Measurements from ENCODE around the gene MRPS30.

Gene MRPS30

DNA sequence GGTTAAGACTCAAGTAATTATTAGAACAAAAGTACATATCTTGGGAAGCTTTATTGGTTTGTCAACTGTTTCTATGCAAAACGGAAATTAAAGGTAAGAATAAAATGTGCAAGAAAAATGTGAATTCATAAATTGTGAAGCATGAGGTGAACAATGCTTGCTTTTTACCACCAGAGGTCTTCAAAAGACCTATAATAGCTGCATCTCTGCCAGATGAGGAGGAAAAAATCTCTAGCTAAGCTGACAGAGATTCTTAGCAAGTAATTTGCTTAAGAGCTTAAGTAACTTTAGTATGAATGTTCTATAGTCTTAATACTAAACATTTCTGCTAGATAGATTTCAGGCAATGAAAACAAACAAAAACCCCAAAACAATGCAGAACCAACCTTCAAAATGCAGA is 54.1 kb downstream of the MRPS30 start:
- DNase-seq, result no peak
- Histone ChIP-seq H3K9me3 (no peaks in the 10 kb centered on the region), H3K27me3 (no peaks in the 10 kb centered on the region), H3K36me3 (no peaks in the 10 kb centered on the region), H3K4me3 (no peak overlapping the region), H3K4me1 (no peaks in the 10 kb centered on the region), H3K27ac (no peak overlapping the region)
- intact Hi-C loops (cut with DNase I; ENCODE audit: low total_unique reads), result no loop called here
- TF ChIP-seq, protein P1, sequence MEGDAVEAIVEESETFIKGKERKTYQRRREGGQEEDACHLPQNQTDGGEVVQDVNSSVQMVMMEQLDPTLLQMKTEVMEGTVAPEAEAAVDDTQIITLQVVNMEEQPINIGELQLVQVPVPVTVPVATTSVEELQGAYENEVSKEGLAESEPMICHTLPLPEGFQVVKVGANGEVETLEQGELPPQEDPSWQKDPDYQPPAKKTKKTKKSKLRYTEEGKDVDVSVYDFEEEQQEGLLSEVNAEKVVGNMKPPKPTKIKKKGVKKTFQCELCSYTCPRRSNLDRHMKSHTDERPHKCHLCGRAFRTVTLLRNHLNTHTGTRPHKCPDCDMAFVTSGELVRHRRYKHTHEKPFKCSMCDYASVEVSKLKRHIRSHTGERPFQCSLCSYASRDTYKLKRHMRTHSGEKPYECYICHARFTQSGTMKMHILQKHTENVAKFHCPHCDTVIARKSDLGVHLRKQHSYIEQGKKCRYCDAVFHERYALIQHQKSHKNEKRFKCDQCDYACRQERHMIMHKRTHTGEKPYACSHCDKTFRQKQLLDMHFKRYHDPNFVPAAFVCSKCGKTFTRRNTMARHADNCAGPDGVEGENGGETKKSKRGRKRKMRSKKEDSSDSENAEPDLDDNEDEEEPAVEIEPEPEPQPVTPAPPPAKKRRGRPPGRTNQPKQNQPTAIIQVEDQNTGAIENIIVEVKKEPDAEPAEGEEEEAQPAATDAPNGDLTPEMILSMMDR (IDR thresholded peaks at IDR 0.05), result no peak

Measured in tibial artery (tissue), 4 donors.